NT2/D1 (cell line): ENCODE measurements around the gene KIAA1328.

ENCODE experiments used
- SUZ12 ChIP-seq: IDR thresholded peaks from 2 replicates; pipeline ENCODE4 v1.6.1; 2011; ENCODE audit not compliant: insufficient read length, insufficient read depth; ENCODE audit errors: extremely low read depth
- YY1 ChIP-seq: IDR thresholded peaks from 2 replicates; pipeline ENCODE4 v1.6.1; 2011; ENCODE audit not compliant: insufficient read length, insufficient read depth
- ZNF274 ChIP-seq: IDR thresholded peaks from 2 replicates; pipeline ENCODE4 v1.6.1; 2011; ENCODE audit warnings: mild to moderate bottlenecking, low read depth, low read length

DNA sequence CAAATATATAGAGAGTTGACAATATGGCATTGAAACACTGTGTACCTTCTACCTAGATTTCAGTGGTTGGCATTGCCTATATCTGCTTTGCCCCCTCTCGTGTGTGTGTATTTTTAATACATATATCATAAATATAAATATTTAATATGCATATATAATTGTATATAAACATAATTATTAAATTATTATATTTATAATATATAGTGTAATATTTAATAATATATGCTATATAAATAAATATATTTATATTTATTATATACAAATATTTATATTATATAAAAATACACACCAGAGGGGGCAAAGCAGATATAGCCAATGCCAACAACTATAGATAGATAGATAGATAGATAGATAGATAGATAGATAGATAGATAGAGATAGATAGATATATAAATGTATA, 124.1 kb downstream of the KIAA1328 start:
- TF ChIP-seq SUZ12 (no peak), YY1 (no peak), ZNF274 (no peak)
